ENCODE results near the gene SCUBE1. TPM values are rescaled to one million over a fixed set of nuclear protein-coding genes. Genes with fewer than 3 reads are reported as not detected.

SCUBE1 gene
- total and polyA plus RNA-seq, 10 of the 15 experiments (the other 5 are each of a cell fraction or from before 2014, with no cell fraction given), result not detected

GRCh38 chr22:43182726-43183125 lies 160.4 kb downstream of the SCUBE1 start (continued):
- TF ChIP-seq CBX5 (IDR thresholded peaks at IDR 0.05; ENCODE audit: low read depth) (no peak), KLF5 (IDR thresholded peaks at IDR 0.05; ENCODE audit: partially characterized antibody) (no peak), RCOR1 (conservative IDR thresholded peaks at IDR 0.05; ENCODE audit: low read depth, low read length) (no peak), FOXM1 (IDR thresholded peaks at IDR 0.05; ENCODE audit: low read depth, low read length) (no peak), POLR2AphosphoS5 (IDR thresholded peaks at IDR 0.05; ENCODE audit: low read length) (no peak), ZNF274 (IDR thresholded peaks at IDR 0.05; ENCODE audit: insufficient read depth, insufficient read length) (no peak)

- TF ChIP-seq ZNF274 (IDR thresholded peaks at IDR 0.05; ENCODE audit: insufficient read depth, insufficient read length) (no peak), TAF1 (IDR thresholded peaks at IDR 0.05; ENCODE audit: borderline replicate concordance, low read depth, low read length) (no peak)
- Histone ChIP-seq H3K27me3 (replicated peaks in 1 of 2; ENCODE audit: control insufficient read depth in 2 of 2, insufficient read depth in 2 of 2, low read length in 1 of 2) (no peaks in the 10 kb centered on the region), H2AFZ (ENCODE audit: control insufficient read depth, low read depth, low read length) (no peak overlapping the region), H3K4me3 (no peak overlapping the region), H3K27ac (ENCODE audit: control insufficient read depth, insufficient read depth) (no peak overlapping the region), H3K9ac (ENCODE audit: control insufficient read depth, insufficient read depth, low read length) (no peak overlapping the region), H3K4me2 (ENCODE audit: control insufficient read depth, insufficient read depth) (no peak overlapping the region), H3K36me3 (ENCODE audit: control insufficient read depth in 2 of 2, insufficient read depth in 2 of 2, low read length in 1 of 2) (peaks cover 7% of the 10 kb centered on the region in 2 experiments; a peak in 3 of 4 replicates), H4K20me1 (ENCODE audit: control insufficient read depth, insufficient read depth) (no peaks in the 10 kb centered on the region), H3K4me1 (ENCODE audit: control insufficient read depth, insufficient read depth, low read length) (peaks cover 6% of the 10 kb centered on the region), H3K9me3 (replicated peaks; ENCODE audit: control insufficient read depth, insufficient read depth, low read length) (no peaks in the 10 kb centered on the region), H3K79me2 (ENCODE audit: control insufficient read depth, insufficient read depth, low read length) (peaks cover 18% of the 10 kb centered on the region)
- DNase-seq (ENCODE audit: low read depth, low spot score), result no peak
- in situ Hi-C loops (cut with MboI) (no loop called here), intact Hi-C loops (cut with micrococcal nuclease; ENCODE audit: unreplicated experiment) (no loop called here)
- no TSS peak for BruUV-seq (replicated peaks)
- ChIA-PET SMC1A (ENCODE audit: uncharacterized antibody, unreplicated experiment) (no interaction called here), RAD21 (ENCODE audit: unreplicated experiment) (no interaction called here), POLR2A (no interaction called here), CTCF (no interaction called here)
- WGBS (ENCODE audit: insufficient coverage, insufficient replicate concordance, low lambda C conversion rate, missing lambda C conversion rate), result 93% methylated on average over 10 of the region's 10 CpGs
- FAIRE-seq, result no peak
- no peak for ATAC-seq
Observed at GRCh38 chr22:43182118-43182517, 161.1 kb downstream of the SCUBE1 start.

Data from GM12878 (cell line).